Panc1 (cell line): Measurements from ENCODE around the gene MYL3.

Experiments
- CTCF ChIP-seq: fragments of 450-650 bp; IDR thresholded peaks from 2 replicates; pipeline ENCODE4 v1.5.1; 2017; ENCODE audit warnings: mild to moderate bottlenecking
- TCF7L2 ChIP-seq: IDR thresholded peaks from 2 replicates; pipeline ENCODE4 v1.6.1; 2011; ENCODE audit warnings: mild to moderate bottlenecking, low read depth, low read length, inconsistent platforms

DNA sequence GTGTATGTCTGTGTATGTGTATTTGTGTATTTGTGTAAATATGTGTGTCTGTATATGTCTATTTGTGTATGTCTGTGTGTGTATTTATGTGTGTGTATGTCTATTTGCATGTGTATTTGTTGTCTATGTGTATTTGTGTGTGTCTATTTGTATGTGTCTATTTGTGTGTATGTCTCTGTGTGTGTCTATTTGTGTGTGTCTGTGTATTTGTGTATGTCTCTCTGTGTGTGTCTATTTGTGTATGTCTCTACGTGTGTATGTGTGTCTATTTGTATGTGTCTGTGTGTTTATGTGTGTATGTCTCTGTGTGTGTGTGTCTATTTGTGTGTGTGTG, 44.7 kb upstream of the MYL3 start:
- TF ChIP-seq CTCF (no peak), TCF7L2 (no peak)
